GM18907 (cell line): ENCODE results near the gene PIK3R3.

ENCODE experiments used
- ATAC-seq: cut with Tn5 transposase; IDR thresholded peaks from one replicate; pipeline ENCODE4 v1.9.1; 2021; ENCODE audit warnings: mild to moderate bottlenecking, moderate library complexity; ENCODE audit not compliant: unreplicated experiment

Gene PIK3R3

GRCh38 chr1:45998020-45998617, 134.3 kb downstream of the PIK3R3 start:
- no peak for ATAC-seq

DNA sequence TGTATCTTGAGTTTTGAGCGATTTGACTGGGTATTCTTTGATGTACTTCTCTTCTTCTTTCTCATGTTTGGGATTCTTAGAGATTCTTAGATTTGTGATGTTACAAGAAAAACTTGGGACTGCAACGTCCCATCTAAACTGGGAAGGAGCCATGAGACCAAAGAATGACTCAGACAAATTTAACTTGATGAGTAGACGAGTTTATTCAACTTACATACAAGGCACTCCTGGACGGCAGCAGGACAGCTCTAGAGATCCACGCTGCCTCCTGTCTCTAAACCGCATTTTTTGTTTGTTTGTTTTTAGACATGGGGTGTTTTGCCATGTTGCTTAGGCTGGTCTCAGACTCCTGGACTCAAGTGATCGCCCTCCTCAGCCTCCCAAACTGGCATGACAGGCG, 137.1 kb downstream of the PIK3R3 start:
- no peak for ATAC-seq

GRCh38 chr1:45994423-45994822, 138.0 kb downstream of the PIK3R3 start:
- ATAC-seq: no peak
